GM18867 (cell line): ENCODE measurements around the gene PHRF1.

Experiments used
- ATAC-seq: cut with Tn5 transposase; IDR thresholded peaks from one replicate; pipeline ENCODE4 v1.9.1; 2021; ENCODE audit warnings: mild to moderate bottlenecking, moderate library complexity; ENCODE audit not compliant: unreplicated experiment

The PHRF1 gene

GRCh38 chr11:575996-576768 is at the start of gene PHRF1:
Gene PHRF1, plus strand, starts transcription at chr11:576470. Its CDS starts 5,043 bp downstream, at chr11:581513.
- ATAC-seq: peak; percentile 81

- no peak for ATAC-seq
Observed at GRCh38 chr11:528166-528814, 48.0 kb upstream of the PHRF1 start.

GRCh38 chr11:528815-529727 is 47.2 kb upstream of the PHRF1 start:
- ATAC-seq: no peak

GRCh38 chr11:529728-530411 is 46.4 kb upstream of the PHRF1 start:
- ATAC-seq: no peak

- no peak for ATAC-seq
Observed at GRCh38 chr11:530960-531831, 45.1 kb upstream of the PHRF1 start.

- ATAC-seq: no peak
Observed at GRCh38 chr11:531919-532526, 44.2 kb upstream of the PHRF1 start.

- no peak for ATAC-seq
Observed at GRCh38 chr11:532527-532985, 43.7 kb upstream of the PHRF1 start.

- no peak for ATAC-seq
Observed at GRCh38 chr11:532986-533585, 43.2 kb upstream of the PHRF1 start.

GRCh38 chr11:533586-534395 is 42.5 kb upstream of the PHRF1 start:
- ATAC-seq: no peak

GRCh38 chr11:534396-535209 is 41.7 kb upstream of the PHRF1 start:
- peak; percentile 1 for ATAC-seq

GRCh38 chr11:535210-535518 is 41.1 kb upstream of the PHRF1 start:
- no peak for ATAC-seq

GRCh38 chr11:535519-536454 is 40.5 kb upstream of the PHRF1 start, which contains the start of gene HRAS:
Gene HRAS, minus strand, starts transcription at chr11:535576.
- peak; percentile 66 for ATAC-seq

GRCh38 chr11:536841-537621 is 39.2 kb upstream of the PHRF1 start, which contains the start of gene LRRC56:
Gene LRRC56, plus strand, starts transcription at chr11:537527. Its CDS starts 3,158 bp downstream, at chr11:540685.
- ATAC-seq: peak; percentile 45

GRCh38 chr11:537622-538430 is 38.4 kb upstream of the PHRF1 start:
- ATAC-seq: no peak
